Glomerular endothelial cell (primary cell): ENCODE measurements around the gene CRYZ. TPM values are rescaled to one million over a fixed set of nuclear protein-coding genes. Genes with fewer than 3 reads are reported as not detected.
"Not testable (repeated sequence)": the region's sequence is repeated elsewhere in the genome, so short reads cannot be mapped to it uniquely, and the experiment has no call there.

Experiments
- DNase-seq: peaks from one replicate; pipeline ENCODE4 v3.0.0-alpha.2; 2011; ENCODE audit warnings: low read depth, low spot score; ENCODE audit errors: extremely low read depth
- total RNA-seq: library from RNA; depleted of rRNA; stranded (reverse); fragments of >200 nt; gene quantifications from 2 replicates; pipeline ENCODE4 v1.2.3, GENCODE V29; 2015

Gene CRYZ
- total RNA-seq, 1 donor from 2014 or later: 14.5 TPM

GRCh38 chr1:74732071-74732946, 541 bp downstream of the CRYZ start:
- not testable (repeated sequence) for DNase-seq

- no peak for DNase-seq
These were observed 1.3 kb downstream of the CRYZ start for GRCh38 chr1:74731399-74732052.

GRCh38 chr1:74729741-74730478, 2.9 kb downstream of the CRYZ start:
- no peak for DNase-seq

- DNase-seq: no peak
These were observed 4.1 kb downstream of the CRYZ start for GRCh38 chr1:74728736-74729135.

- DNase-seq: no peak
These were observed 6.8 kb downstream of the CRYZ start for GRCh38 chr1:74726063-74726462.

GRCh38 chr1:74717626-74718025, 15.2 kb downstream of the CRYZ start:
- no peak for DNase-seq

- DNase-seq: no peak
These were observed 16.0 kb downstream of the CRYZ start for GRCh38 chr1:74716822-74717221.

- no peak for DNase-seq
These were observed 17.0 kb downstream of the CRYZ start for GRCh38 chr1:74715806-74716205.

- DNase-seq: no peak
These were observed 17.7 kb downstream of the CRYZ start for GRCh38 chr1:74715236-74715502.

- no peak for DNase-seq
These were observed 18.2 kb downstream of the CRYZ start for GRCh38 chr1:74714429-74715235.

- no peak for DNase-seq
These were observed 19.0 kb downstream of the CRYZ start for GRCh38 chr1:74713849-74714248.

GRCh38 chr1:74712881-74713280, 20.0 kb downstream of the CRYZ start:
- DNase-seq: no peak

GRCh38 chr1:74703386-74704182, 29.3 kb downstream of the CRYZ start:
- DNase-seq: no peak

GRCh38 chr1:74699331-74699730, 33.5 kb downstream of the CRYZ start:
- no peak for DNase-seq

- DNase-seq: no peak
These were observed 35.0 kb downstream of the CRYZ start for GRCh38 chr1:74697832-74698231.

GRCh38 chr1:74693473-74693872, 39.4 kb downstream of the CRYZ start:
- DNase-seq: no peak

- DNase-seq: no peak
These were observed 41.9 kb downstream of the CRYZ start for GRCh38 chr1:74690909-74691308.

- DNase-seq: no peak
These were observed 42.5 kb downstream of the CRYZ start for GRCh38 chr1:74690364-74690696.

- DNase-seq: peak; percentile 29
These were observed 43.1 kb downstream of the CRYZ start for GRCh38 chr1:74689621-74690363.

GRCh38 chr1:74686928-74687327, 45.9 kb downstream of the CRYZ start:
- DNase-seq: no peak
